ENCODE results near the gene NIP7. TPM values are rescaled to one million over a fixed set of nuclear protein-coding genes. Genes with fewer than 3 reads are reported as not detected.

Gene NIP7
- polyA plus RNA-seq, 1 donor (not counting 4 experiments of a cell fraction or from before 2014, with no cell fraction given), result 31.3 TPM

GRCh38 chr16:69313469-69313868, 26.1 kb upstream of the NIP7 start:
- no peak overlapping the region for H3K9ac ChIP-seq (ENCODE audit: control insufficient read depth, extremely low read depth, insufficient read depth, low read length)
- dilution Hi-C loops (cut with MboI; ENCODE audit: extremely low pct_ligation_motif_present, low sequenced_read_pairs), result no loop called here
- DNase-seq (ENCODE audit: low read depth, low spot score) (no peak), FAIRE-seq (no peak)
- H3K79me2 ChIP-seq (ENCODE audit: control insufficient read depth, insufficient read depth, low read length), result peaks cover 54% of the 10 kb centered on the region
- H3K36me3 ChIP-seq (ENCODE audit: control insufficient read depth in 2 of 2, extremely low read depth in 1 of 2, insufficient read depth in 2 of 2, low read length in 2 of 2), result peaks cover 13 to 20% of the 10 kb centered on the region in 2 experiments
- H3K4me1 ChIP-seq (ENCODE audit: control insufficient read depth, extremely low read depth, insufficient read depth, low read length), result peaks cover 10% of the 10 kb centered on the region
- no peaks in the 10 kb centered on the region for H3K27me3 ChIP-seq (ENCODE audit: control insufficient read depth, extremely low read depth, insufficient read depth, low read length)
- H3K9me3 ChIP-seq (ENCODE audit: control insufficient read depth, low read depth, low read length), result no peaks in the 10 kb centered on the region
- no peak overlapping the region for H2AFZ ChIP-seq (ENCODE audit: control insufficient read depth, low read length)
- no peak overlapping the region for H3K4me2 ChIP-seq (ENCODE audit: control insufficient read depth, extremely low read depth, insufficient read depth, low read depth, low read length)
- TF ChIP-seq EZH2 (IDR thresholded peaks at IDR 0.05; ENCODE audit: low read length), result no peak
- no peak for TF ChIP-seq CTCF (optimal IDR thresholded peaks at IDR 0.05 in 1 of 3, IDR thresholded peaks at IDR 0.05 in 1 of 3, conservative IDR thresholded peaks at IDR 0.05 in 1 of 3; ENCODE audit: extremely low read depth in 1 of 3, insufficient read depth in 2 of 3, low read length in 3 of 3)
- H3K4me3 ChIP-seq (ENCODE audit: control insufficient read depth in 2 of 3, extremely low read depth in 1 of 3, insufficient read depth in 2 of 3, low read depth in 1 of 3, low read length in 3 of 3), result no peak overlapping the region
- peaks cover 6% of the 10 kb centered on the region for H4K20me1 ChIP-seq (ENCODE audit: control insufficient read depth, extremely low read depth, insufficient read depth, low read length)
- H3K27ac ChIP-seq (ENCODE audit: control insufficient read depth, insufficient read depth, low read length), result no peak overlapping the region
- H3K9me1 ChIP-seq (ENCODE audit: control insufficient read depth, extremely low read depth, insufficient read depth, low read length), result peaks cover 3% of the 10 kb centered on the region

GRCh38 chr16:69314534-69314933, 25.0 kb upstream of the NIP7 start:
- H3K79me2 ChIP-seq (ENCODE audit: control insufficient read depth, insufficient read depth, low read length), result peaks cover 54% of the 10 kb centered on the region
- peaks cover 22 to 29% of the 10 kb centered on the region in 2 experiments for H3K36me3 ChIP-seq (ENCODE audit: control insufficient read depth in 2 of 2, extremely low read depth in 1 of 2, insufficient read depth in 2 of 2, low read length in 2 of 2)
- no peaks in the 10 kb centered on the region for H3K27me3 ChIP-seq (ENCODE audit: control insufficient read depth, extremely low read depth, insufficient read depth, low read length)
- H3K4me1 ChIP-seq (ENCODE audit: control insufficient read depth, extremely low read depth, insufficient read depth, low read length), result peaks cover 10% of the 10 kb centered on the region
- H3K4me2 ChIP-seq (ENCODE audit: control insufficient read depth, extremely low read depth, insufficient read depth, low read depth, low read length), result no peak overlapping the region
- DNase-seq (ENCODE audit: low read depth, low spot score) (no peak), FAIRE-seq (no peak)
- H3K4me3 ChIP-seq (ENCODE audit: control insufficient read depth in 2 of 3, extremely low read depth in 1 of 3, insufficient read depth in 2 of 3, low read depth in 1 of 3, low read length in 3 of 3), result no peak overlapping the region
- no peak overlapping the region for H3K27ac ChIP-seq (ENCODE audit: control insufficient read depth, insufficient read depth, low read length)
- dilution Hi-C loops (cut with MboI; ENCODE audit: extremely low pct_ligation_motif_present, low sequenced_read_pairs), result no loop called here
- peaks cover 3% of the 10 kb centered on the region for H3K9me1 ChIP-seq (ENCODE audit: control insufficient read depth, extremely low read depth, insufficient read depth, low read length)
- no peak overlapping the region for H2AFZ ChIP-seq (ENCODE audit: control insufficient read depth, low read length)
- no peaks in the 10 kb centered on the region for H3K9me3 ChIP-seq (ENCODE audit: control insufficient read depth, low read depth, low read length)
- H4K20me1 ChIP-seq (ENCODE audit: control insufficient read depth, extremely low read depth, insufficient read depth, low read length), result peaks cover 6% of the 10 kb centered on the region
- TF ChIP-seq EZH2 (IDR thresholded peaks at IDR 0.05; ENCODE audit: low read length) (no peak), CTCF (optimal IDR thresholded peaks at IDR 0.05 in 1 of 3, IDR thresholded peaks at IDR 0.05 in 1 of 3, conservative IDR thresholded peaks at IDR 0.05 in 1 of 3; ENCODE audit: extremely low read depth in 1 of 3, insufficient read depth in 2 of 3, low read length in 3 of 3) (no peak)
- no peak overlapping the region for H3K9ac ChIP-seq (ENCODE audit: control insufficient read depth, extremely low read depth, insufficient read depth, low read length)
